Lower leg skin (tissue), 4 donors: Measurements from ENCODE around the gene PCDHGC3. TPM values are rescaled to one million over a fixed set of nuclear protein-coding genes. Genes with fewer than 3 reads are reported as not detected.

ENCODE experiments used
- DNase-seq, 2 donors: peaks; one replicate each; pipeline ENCODE4 v3.0.0-alpha.2; 2019; ENCODE audit warnings: low spot score in 2 of 2
- H3K4me3 ChIP-seq: fragments of 200-600 bp; sonication (generic); 2 replicates; pipeline ENCODE4 v1.5.1; 2017; ENCODE audit warnings: mild to moderate bottlenecking, low read depth; ENCODE audit not compliant: poor library complexity, severe bottlenecking
- POLR2A ChIP-seq, 2 donors: fragments of 450-650 bp; IDR thresholded peaks; one replicate each; pipeline ENCODE4 v1.6.1; 2016 to 2017; ENCODE audit warnings: antibody characterized with exemption in 2 of 2, mild to moderate bottlenecking in 1 of 2, moderate library complexity in 1 of 2
- WGBS, 2 donors: methylation state at CpG; one replicate each; pipeline ENCODE4 v1.1.5; 2018; 5-methylcytosine and 5-hydroxymethylcytosine counted together
- intact Hi-C: fragments of 100-400 bp; cut with DNase I; formaldehyde crosslinking; loops from one replicate; pipeline ENCODE4 v1.15.0; 2023; ENCODE audit warnings: low total_unique reads
- total RNA-seq, 4 donors: library from RNA; depleted of rRNA; stranded (reverse); fragments of >200 nt; gene quantifications; one replicate each; pipeline ENCODE4 v1.1.0, GENCODE V29; 2016
- TF ChIP-seq, protein P1 (sequence below), 3 donors: fragments of 450-650 bp; IDR thresholded peaks; one replicate each; pipeline ENCODE4 v1.5.1; 2016; ENCODE audit warnings: antibody characterized with exemption in 3 of 3, mild to moderate bottlenecking in 3 of 3, moderate library complexity in 2 of 3

Gene PCDHGC3
- total RNA-seq, 4 donors from 2014 or later = 45.5 to 80.8 (median 49.7) TPM

DNA sequence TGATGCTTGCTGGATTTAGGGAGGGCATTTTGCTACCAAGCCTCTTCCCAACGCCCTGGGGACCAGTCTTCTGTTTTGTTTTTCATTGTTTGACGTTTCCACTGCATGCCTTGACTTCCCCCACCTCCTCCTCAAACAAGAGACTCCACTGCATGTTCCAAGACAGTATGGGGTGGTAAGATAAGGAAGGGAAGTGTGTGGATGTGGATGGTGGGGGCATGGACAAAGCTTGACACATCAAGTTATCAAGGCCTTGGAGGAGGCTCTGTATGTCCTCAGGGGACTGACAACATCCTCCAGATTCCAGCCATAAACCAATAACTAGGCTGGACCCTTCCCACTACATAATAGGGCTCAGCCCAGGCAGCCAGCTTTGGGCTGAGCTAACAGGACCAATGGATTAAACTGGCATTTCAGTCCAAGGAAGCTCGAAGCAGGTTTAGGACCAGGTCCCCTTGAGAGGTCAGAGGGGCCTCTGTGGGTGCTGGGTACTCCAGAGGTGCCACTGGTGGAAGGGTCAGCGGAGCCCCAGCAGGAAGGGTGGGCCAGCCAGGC is 36.1 kb downstream of the PCDHGC3 start:
- H3K4me3 ChIP-seq = no peak overlapping the region
- TF ChIP-seq, protein P1, sequence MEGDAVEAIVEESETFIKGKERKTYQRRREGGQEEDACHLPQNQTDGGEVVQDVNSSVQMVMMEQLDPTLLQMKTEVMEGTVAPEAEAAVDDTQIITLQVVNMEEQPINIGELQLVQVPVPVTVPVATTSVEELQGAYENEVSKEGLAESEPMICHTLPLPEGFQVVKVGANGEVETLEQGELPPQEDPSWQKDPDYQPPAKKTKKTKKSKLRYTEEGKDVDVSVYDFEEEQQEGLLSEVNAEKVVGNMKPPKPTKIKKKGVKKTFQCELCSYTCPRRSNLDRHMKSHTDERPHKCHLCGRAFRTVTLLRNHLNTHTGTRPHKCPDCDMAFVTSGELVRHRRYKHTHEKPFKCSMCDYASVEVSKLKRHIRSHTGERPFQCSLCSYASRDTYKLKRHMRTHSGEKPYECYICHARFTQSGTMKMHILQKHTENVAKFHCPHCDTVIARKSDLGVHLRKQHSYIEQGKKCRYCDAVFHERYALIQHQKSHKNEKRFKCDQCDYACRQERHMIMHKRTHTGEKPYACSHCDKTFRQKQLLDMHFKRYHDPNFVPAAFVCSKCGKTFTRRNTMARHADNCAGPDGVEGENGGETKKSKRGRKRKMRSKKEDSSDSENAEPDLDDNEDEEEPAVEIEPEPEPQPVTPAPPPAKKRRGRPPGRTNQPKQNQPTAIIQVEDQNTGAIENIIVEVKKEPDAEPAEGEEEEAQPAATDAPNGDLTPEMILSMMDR (IDR thresholded peaks at IDR 0.05) = no peak
- TF ChIP-seq POLR2A (IDR thresholded peaks at IDR 0.05) = no peak
- intact Hi-C loops = no loop called here
- WGBS, 2 donors = 66 to 69% methylated on average over 4 of the region's 4 CpGs
- DNase-seq = no peak

DNA sequence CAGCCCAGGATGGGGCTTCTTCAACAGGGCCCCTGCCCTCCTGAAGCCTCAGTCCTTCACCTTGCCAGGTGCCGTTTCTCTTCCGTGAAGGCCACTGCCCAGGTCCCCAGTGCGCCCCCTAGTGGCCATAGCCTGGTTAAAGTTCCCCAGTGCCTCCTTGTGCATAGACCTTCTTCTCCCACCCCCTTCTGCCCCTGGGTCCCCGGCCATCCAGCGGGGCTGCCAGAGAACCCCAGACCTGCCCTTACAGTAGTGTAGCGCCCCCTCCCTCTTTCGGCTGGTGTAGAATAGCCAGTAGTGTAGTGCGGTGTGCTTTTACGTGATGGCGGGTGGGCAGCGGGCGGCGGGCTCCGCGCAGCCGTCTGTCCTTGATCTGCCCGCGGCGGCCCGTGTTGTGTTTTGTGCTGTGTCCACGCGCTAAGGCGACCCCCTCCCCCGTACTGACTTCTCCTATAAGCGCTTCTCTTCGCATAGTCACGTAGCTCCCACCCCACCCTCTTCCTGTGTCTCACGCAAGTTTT is 36.7 kb downstream of the PCDHGC3 start:
- peak; percentile 83 to 97 for DNase-seq

DNA sequence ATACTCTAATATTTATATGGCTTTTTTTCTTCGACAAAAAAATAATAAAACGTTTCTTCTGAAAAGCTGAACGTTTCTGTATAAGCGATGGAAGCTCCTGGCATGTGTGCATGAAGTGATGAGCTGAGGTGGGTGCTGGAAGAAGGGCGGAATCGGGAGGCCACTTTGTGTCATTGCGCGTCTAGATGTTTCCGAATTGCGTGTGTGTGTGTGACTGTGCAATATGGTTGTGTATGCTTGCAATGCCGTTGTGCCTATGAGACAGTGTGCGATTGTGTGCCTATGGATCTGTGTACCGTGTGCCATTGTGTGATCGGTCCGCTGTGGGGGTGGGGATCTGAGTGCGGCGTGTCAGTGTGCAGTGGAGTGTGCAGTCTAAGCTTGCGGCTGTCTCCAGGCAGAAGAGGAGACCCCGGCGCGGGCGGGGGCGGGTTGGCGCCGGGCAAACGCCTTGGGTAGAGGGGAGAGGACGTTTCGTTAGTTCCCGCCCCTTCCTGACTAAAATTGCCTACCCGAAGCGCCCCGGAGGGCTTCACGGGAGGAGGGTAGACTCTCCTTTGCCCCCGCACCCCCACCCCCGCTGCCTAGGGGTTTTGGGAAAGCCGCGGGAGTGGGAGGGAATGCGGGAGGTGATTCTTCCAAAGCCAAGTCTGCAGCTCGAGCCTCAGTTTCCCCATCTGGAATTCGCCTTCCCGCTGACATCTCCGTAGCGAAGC is 37.3 kb downstream of the PCDHGC3 start:
- peak overlapping the region; percentile 34 for H3K4me3 ChIP-seq
- TF ChIP-seq, protein P1 (IDR thresholded peaks at IDR 0.05) = no peak
- TF ChIP-seq POLR2A (IDR thresholded peaks at IDR 0.05) = no peak
- intact Hi-C loops = no loop called here
- DNase-seq = peak in 1 of 2 donors; percentile 87
- WGBS, 2 donors = 1 to 3% methylated on average over 31 of the region's 43 CpGs

More for the DNA sequence above, 36.7 kb downstream of the PCDHGC3 start:
- 10 to 22% methylated on average over 28 of the region's 28 CpGs for WGBS, 2 donors
- intact Hi-C loops = no loop called here
- peak overlapping the region; percentile 34 for H3K4me3 ChIP-seq
- TF ChIP-seq POLR2A (IDR thresholded peaks at IDR 0.05) = no peak
- TF ChIP-seq, protein P1 (IDR thresholded peaks at IDR 0.05) = peak in 1 of 3 donors; percentile 56

DNA sequence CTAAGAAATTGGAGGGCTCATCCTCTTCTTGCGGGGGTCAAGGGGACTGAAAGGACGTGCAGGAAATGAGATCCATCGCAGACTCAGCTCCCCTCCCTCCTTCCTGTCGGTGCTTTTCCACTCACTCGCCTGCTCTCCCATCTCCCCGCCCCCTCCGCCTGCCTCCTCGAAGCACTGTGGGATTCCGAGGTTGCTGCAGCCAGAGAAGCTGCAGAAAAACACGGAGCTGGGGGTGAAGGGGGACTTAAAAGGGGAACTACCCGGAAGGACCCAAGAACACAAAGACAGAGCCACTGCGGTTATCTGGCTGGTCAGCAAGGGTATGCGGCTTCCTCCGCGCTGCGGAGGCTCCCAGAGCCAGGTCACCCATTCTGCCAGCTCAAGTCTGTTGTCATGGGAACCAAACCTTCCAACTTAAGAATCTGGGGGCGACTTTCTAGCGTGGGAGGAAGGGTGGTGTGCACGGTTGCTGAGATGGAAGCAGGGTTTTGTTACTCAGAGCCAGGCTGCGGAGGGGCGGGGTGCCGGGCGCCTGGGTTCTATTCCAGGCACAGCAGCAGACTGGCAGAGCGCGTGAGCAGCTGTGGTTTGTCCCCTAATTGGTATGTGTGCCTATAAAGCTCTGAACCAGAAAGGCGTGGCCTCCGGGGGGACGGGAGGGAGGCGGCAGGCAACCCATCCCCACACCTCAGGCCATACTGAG is 38.0 kb downstream of the PCDHGC3 start:
- 1 to 2% methylated on average over 28 to 29 of the region's 29 CpGs for WGBS, 2 donors
- intact Hi-C loops = no loop called here
- DNase-seq = peak; percentile 78 to 95
- TF ChIP-seq, protein P1 (IDR thresholded peaks at IDR 0.05) = no peak
- TF ChIP-seq POLR2A (IDR thresholded peaks at IDR 0.05) = no peak
- peak overlapping the region; percentile 34 for H3K4me3 ChIP-seq

DNA sequence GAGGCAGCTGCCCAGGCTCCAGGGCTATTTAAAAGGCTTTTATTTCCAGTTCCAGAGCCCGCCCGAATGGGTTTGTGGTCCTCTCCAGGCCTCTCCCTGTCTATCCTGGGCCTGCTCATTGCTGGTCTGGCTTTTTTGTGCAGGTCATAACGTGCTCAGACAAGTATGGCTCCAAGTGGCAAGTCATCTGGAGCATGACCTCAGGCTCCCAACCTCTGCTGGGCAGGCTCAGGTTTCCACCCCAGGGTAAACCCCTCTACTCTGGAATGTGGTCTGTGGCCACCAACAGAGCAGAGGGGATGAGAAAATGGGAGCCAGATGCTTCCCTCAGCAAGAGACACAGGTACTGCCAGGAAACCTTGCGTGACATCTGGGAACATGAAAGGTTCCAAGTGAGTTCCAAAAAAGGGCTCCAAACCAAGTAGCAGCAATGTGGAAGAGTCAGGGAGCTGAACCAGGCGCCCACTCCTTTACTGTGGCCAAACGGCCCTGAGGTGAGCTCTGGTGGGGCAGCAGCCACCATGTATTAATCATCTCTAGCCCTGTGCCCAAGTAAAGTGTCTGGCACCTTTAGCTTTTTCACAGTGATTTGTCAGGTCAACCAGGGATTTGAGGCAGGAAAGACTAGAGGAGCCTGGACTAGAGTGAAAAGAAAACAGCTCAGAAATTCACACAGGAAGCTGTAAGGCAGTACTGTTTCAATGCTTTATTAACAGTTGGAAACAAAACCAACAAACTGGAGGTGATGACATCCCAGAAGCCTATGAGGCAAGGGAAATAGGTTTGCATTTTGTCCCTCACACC is 38.8 kb downstream of the PCDHGC3 start:
- intact Hi-C loops = no loop called here
- H3K4me3 ChIP-seq = no peak overlapping the region
- 25 to 28% methylated on average over 6 of the region's 6 CpGs for WGBS, 2 donors
- no peak for TF ChIP-seq POLR2A (IDR thresholded peaks at IDR 0.05)
- TF ChIP-seq, protein P1 (IDR thresholded peaks at IDR 0.05) = no peak
- DNase-seq = peak in 1 of 2 donors; percentile 71
